ENCODE data around the gene DAPK2. TPM values are rescaled to one million over a fixed set of nuclear protein-coding genes. Genes with fewer than 3 reads are reported as not detected.

Gene DAPK2
- total RNA-seq, 4 donors from 2014 or later, result 13.1 to 30.8 (median 26.4) TPM

GRCh38 chr15:63986185-63986680, 60.1 kb downstream of the DAPK2 start:
- Histone ChIP-seq H3K27me3 (no peaks in the 10 kb centered on the region), H3K9me3 (no peaks in the 10 kb centered on the region), H3K4me1 (peaks cover 47% of the 10 kb centered on the region), H3K4me3 (no peak overlapping the region), H3K36me3 (no peaks in the 10 kb centered on the region), H3K27ac (peak overlapping the region; percentile 67)
- TF ChIP-seq EP300 (IDR thresholded peaks at IDR 0.05) (no peak), CTCF (IDR thresholded peaks at IDR 0.05) (no peak), POLR2AphosphoS5 (IDR thresholded peaks at IDR 0.05) (no peak), POLR2A (IDR thresholded peaks at IDR 0.05) (no peak)
- no peak for DNase-seq (ENCODE audit: low spot score in 2 of 2)
- 41% methylated on average over 6 of the region's 6 CpGs for WGBS

GRCh38 chr15:63985221-63986184, 60.8 kb downstream of the DAPK2 start:
- Histone ChIP-seq H3K27ac (peak overlapping the region; percentile 67), H3K27me3 (no peaks in the 10 kb centered on the region), H3K9me3 (no peaks in the 10 kb centered on the region), H3K36me3 (no peaks in the 10 kb centered on the region), H3K4me3 (no peak overlapping the region), H3K4me1 (peaks cover 40% of the 10 kb centered on the region)
- peak; percentile 80 to 84 for DNase-seq (ENCODE audit: low spot score in 2 of 2)
- whole genome bisulfite sequencing, result 68% methylated on average over 17 of the region's 17 CpGs
- TF ChIP-seq POLR2AphosphoS5 (IDR thresholded peaks at IDR 0.05), result no peak
- TF ChIP-seq POLR2A (IDR thresholded peaks at IDR 0.05), result no peak

DNA sequence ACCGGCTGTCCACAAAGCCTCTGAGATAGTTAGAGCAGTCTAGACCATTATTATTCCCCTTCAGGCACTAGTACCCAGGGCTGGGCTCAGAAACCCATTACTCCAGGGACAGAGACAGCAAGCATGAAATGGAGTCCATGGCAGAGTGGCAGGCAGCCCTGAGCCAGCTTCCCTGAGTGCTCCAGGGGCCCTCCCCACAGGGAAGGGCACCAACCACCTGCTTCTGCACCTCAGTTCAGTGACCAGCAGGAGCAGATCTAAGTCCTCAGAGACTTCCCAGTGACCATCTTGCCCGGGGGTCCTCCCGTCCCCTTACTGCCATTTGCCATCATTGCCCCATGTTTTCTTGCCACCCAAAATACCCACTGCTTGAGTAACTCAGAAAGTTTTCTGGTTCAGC, 62.0 kb downstream of the DAPK2 start:
- 95% methylated on average over 3 of the region's 3 CpGs for WGBS
- H3K4me1 ChIP-seq, result peaks cover 39% of the 10 kb centered on the region
- no peak for DNase-seq (ENCODE audit: low spot score in 2 of 2)

DNA sequence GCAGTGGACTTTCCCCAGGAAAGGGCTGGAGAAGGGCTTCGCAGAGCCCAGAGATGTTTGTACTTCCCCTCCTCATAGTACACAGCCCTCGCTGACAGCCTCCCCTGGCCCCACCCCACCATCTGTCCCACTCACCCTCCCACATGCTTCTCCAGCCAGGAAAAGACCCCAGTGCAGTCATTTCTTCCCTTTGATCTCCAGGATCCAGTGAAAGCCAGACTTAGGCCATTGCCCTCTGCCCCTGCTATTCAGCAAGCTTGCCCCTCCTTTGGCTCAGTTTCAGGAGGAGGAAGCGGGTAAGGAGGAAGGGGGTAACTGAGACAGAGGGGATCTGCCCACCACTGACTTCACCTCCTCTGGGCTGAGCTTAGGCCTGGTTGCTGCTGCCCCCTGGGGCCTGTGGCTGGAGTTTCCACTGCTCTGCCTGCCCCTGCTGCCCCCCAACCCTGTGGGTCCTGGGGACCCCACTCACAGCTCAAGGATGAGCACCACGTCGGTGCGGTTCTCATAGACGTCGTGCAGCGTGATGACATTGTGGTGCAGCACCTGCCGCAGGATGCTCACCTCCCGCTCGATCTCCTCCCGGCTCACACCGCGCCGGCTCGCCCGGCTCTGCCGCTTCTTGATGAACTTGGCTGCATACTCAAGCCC, 63.1 kb downstream of the DAPK2 start:
- Histone ChIP-seq H3K27ac (no peak overlapping the region), H3K27me3 (no peaks in the 10 kb centered on the region), H3K4me1 (peaks cover 39% of the 10 kb centered on the region), H3K9me3 (no peaks in the 10 kb centered on the region), H3K36me3 (no peaks in the 10 kb centered on the region), H3K4me3 (no peak overlapping the region)
- no peak for DNase-seq (ENCODE audit: low spot score in 2 of 2)
- TF ChIP-seq POLR2AphosphoS5 (IDR thresholded peaks at IDR 0.05) (no peak), CTCF (IDR thresholded peaks at IDR 0.05) (no peak), POLR2A (IDR thresholded peaks at IDR 0.05) (no peak), EP300 (IDR thresholded peaks at IDR 0.05) (no peak)
- 87% methylated on average over 15 of the region's 19 CpGs for WGBS

More for the DNA sequence above, 62.0 kb downstream of the DAPK2 start:
- no peaks in the 10 kb centered on the region for H3K27me3 ChIP-seq
- H3K27ac ChIP-seq, result peak overlapping the region; percentile 1
- TF ChIP-seq EP300 (IDR thresholded peaks at IDR 0.05) (no peak), POLR2AphosphoS5 (IDR thresholded peaks at IDR 0.05) (no peak), POLR2A (IDR thresholded peaks at IDR 0.05) (no peak), CTCF (IDR thresholded peaks at IDR 0.05) (no peak)
- no peaks in the 10 kb centered on the region for H3K36me3 ChIP-seq
- no peak overlapping the region for H3K4me3 ChIP-seq
- H3K9me3 ChIP-seq, result no peaks in the 10 kb centered on the region

GRCh38 chr15:63982381-63982854, 63.9 kb downstream of the DAPK2 start:
- WGBS, result 78% methylated on average over 7 of the region's 7 CpGs
- Histone ChIP-seq H3K36me3 (no peaks in the 10 kb centered on the region), H3K27me3 (no peaks in the 10 kb centered on the region), H3K9me3 (no peaks in the 10 kb centered on the region), H3K27ac (no peak overlapping the region), H3K4me1 (peaks cover 36% of the 10 kb centered on the region), H3K4me3 (no peak overlapping the region)
- TF ChIP-seq CTCF (IDR thresholded peaks at IDR 0.05) (no peak), POLR2AphosphoS5 (IDR thresholded peaks at IDR 0.05) (no peak), POLR2A (IDR thresholded peaks at IDR 0.05) (no peak), EP300 (IDR thresholded peaks at IDR 0.05) (no peak)
- DNase-seq (ENCODE audit: low spot score in 2 of 2), result no peak
